Cardiac muscle cell (in vitro differentiated cells and primary cell): ENCODE data around the gene UBE2E3. TPM values are rescaled to one million over a fixed set of nuclear protein-coding genes. Genes with fewer than 3 reads are reported as not detected.

Source experiments
- DNase-seq, 2 donors: peaks; one replicate each; pipeline versions ENCODE4 v3.0.0 to v3.0.0-alpha.2; 2010 to 2017; ENCODE audit warnings: low read depth in 1 of 2, low spot score in 1 of 2
- H3K27ac ChIP-seq: fragments of 200-600 bp; sonication (generic); 2 replicates; pipeline ENCODE4 v1.5.1; 2016
- H3K27me3 ChIP-seq: fragments of 200-600 bp; sonication (generic); 2 replicates; pipeline ENCODE4 v1.6.0; 2016; ENCODE audit warnings: control low read depth
- H3K36me3 ChIP-seq: fragments of 200-600 bp; sonication (generic); 2 replicates; pipeline ENCODE4 v1.5.1; 2016; ENCODE audit warnings: control low read depth
- H3K4me1 ChIP-seq: fragments of 200-600 bp; sonication (generic); 2 replicates; pipeline ENCODE4 v1.8.1; 2017; ENCODE audit warnings: low read depth, mild to moderate bottlenecking, mixed run types
- H3K4me3 ChIP-seq: fragments of 200-600 bp; sonication (generic); 2 replicates; pipeline ENCODE4 v1.5.1; 2016; ENCODE audit warnings: mild to moderate bottlenecking
- H3K9me3 ChIP-seq: fragments of 200-600 bp; sonication (generic); 2 replicates; pipeline ENCODE4 v1.5.1; 2017; ENCODE audit warnings: low read depth, mild to moderate bottlenecking, control low read depth
- CTCF ChIP-seq: IDR thresholded peaks from 2 replicates; pipeline ENCODE4 v1.5.1; 2012; ENCODE audit warnings: low read depth, mild to moderate bottlenecking, low read length
- polyA plus RNA-seq: library from polyadenylated mRNA; unstranded; fragments of >200 nt; fragmentation: Nextera tagmentation; extraction: Ambion mirVana; gene quantifications from 2 replicates; pipeline ENCODE4 v1.2.1, GENCODE V29; 2016
- total RNA-seq: library from RNA; depleted of rRNA; stranded (reverse); fragments of >200 nt; gene quantifications from 2 replicates; pipeline ENCODE4 v1.2.3, GENCODE V29; 2016

UBE2E3 gene
- total and polyA plus RNA-seq, 2 experiments from 2014 or later = 128 to 202 TPM

DNA sequence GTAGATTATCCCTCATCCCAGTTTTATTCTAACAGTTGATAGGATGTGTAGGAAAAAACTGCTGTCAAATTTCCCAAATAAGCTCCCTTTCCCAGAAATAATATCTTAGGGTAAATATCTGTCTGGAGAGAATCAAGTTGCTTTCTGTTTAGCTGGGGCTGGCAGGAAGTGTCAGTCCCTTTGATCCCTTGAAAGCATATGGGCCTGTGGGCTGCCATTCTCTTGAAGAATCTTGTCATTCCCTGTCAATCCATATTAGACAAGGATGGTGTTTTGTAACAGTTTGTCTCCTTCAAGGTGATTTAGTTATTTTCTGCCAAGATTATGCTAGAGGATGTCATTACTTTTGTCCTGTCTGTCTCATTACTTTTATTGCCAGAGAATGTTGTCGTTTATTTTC, 37.1 kb upstream of the UBE2E3 start:
- Histone ChIP-seq H3K27me3 (no peaks in the 10 kb centered on the region), H3K36me3 (no peaks in the 10 kb centered on the region), H3K4me3 (no peak overlapping the region), H3K9me3 (no peaks in the 10 kb centered on the region), H3K4me1 (no peaks in the 10 kb centered on the region), H3K27ac (no peak overlapping the region)
- no peak for TF ChIP-seq CTCF
- no peak for DNase-seq

DNA sequence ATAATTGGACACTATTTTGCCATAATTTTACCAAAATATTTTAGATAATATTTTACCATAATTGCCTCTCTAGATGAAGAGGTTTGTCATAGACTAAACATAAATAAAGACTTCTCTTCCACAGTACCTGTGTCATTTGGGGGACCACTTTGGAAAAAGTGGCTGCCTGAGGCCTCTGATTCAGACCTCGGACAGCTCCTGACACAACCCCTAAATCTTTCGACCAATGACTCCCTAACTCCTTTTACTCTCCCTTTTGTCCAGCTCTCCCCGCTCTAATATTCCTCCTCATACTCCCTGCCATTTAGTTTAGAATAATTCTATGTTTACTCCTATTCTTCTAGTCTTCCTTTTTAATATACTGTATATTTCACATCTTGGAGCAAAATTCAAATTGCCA, 36.0 kb upstream of the UBE2E3 start:
- no peak for TF ChIP-seq CTCF
- no peak for DNase-seq

GRCh38 chr2:180947208-180947689, 33.2 kb upstream of the UBE2E3 start:
- DNase-seq = no peak
- no peaks in the 10 kb centered on the region for H3K36me3 ChIP-seq
- no peaks in the 10 kb centered on the region for H3K4me1 ChIP-seq
- H3K27ac ChIP-seq = no peak overlapping the region
- no peak overlapping the region for H3K4me3 ChIP-seq
- TF ChIP-seq CTCF = no peak
- H3K27me3 ChIP-seq = no peaks in the 10 kb centered on the region
- no peaks in the 10 kb centered on the region for H3K9me3 ChIP-seq

More for the DNA sequence above, 36.0 kb upstream of the UBE2E3 start:
- H3K4me3 ChIP-seq = no peak overlapping the region
- no peaks in the 10 kb centered on the region for H3K36me3 ChIP-seq
- no peaks in the 10 kb centered on the region for H3K4me1 ChIP-seq
- no peaks in the 10 kb centered on the region for H3K27me3 ChIP-seq
- H3K27ac ChIP-seq = no peak overlapping the region
- no peaks in the 10 kb centered on the region for H3K9me3 ChIP-seq

- H3K27me3 ChIP-seq = no peaks in the 10 kb centered on the region
- H3K9me3 ChIP-seq = no peaks in the 10 kb centered on the region
- no peaks in the 10 kb centered on the region for H3K36me3 ChIP-seq
- no peaks in the 10 kb centered on the region for H3K4me1 ChIP-seq
- DNase-seq = no peak
- no peak overlapping the region for H3K27ac ChIP-seq
- TF ChIP-seq CTCF = no peak
- H3K4me3 ChIP-seq = no peak overlapping the region
Measured at GRCh38 chr2:180949896-180950295, 30.5 kb upstream of the UBE2E3 start.

- Histone ChIP-seq H3K27ac (no peak overlapping the region), H3K4me3 (no peak overlapping the region), H3K4me1 (no peaks in the 10 kb centered on the region), H3K36me3 (no peaks in the 10 kb centered on the region), H3K9me3 (no peaks in the 10 kb centered on the region), H3K27me3 (no peaks in the 10 kb centered on the region)
- no peak for TF ChIP-seq CTCF
- no peak for DNase-seq
Measured at GRCh38 chr2:180952082-180952481, 28.3 kb upstream of the UBE2E3 start.
